HG03575 (cell line): ENCODE results near the gene FAM229A.
"Not testable (repeated sequence)": the region's sequence is repeated elsewhere in the genome, so short reads cannot be mapped to it uniquely, and the experiment has no call there.

ENCODE experiments used
- ATAC-seq: cut with Tn5 transposase; IDR thresholded peaks from one replicate; pipeline ENCODE4 v1.9.1; 2021; ENCODE audit not compliant: unreplicated experiment, insufficient number of reproducible peaks, low FRiP score; ENCODE audit errors: extremely low read depth

Gene FAM229A, protein sequence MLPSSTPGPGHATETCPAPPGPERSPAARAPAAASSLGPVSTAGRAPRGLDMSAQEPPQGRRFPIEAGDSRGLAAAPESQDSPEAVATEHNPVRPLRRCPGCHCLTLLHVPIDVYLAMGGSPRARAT

DNA sequence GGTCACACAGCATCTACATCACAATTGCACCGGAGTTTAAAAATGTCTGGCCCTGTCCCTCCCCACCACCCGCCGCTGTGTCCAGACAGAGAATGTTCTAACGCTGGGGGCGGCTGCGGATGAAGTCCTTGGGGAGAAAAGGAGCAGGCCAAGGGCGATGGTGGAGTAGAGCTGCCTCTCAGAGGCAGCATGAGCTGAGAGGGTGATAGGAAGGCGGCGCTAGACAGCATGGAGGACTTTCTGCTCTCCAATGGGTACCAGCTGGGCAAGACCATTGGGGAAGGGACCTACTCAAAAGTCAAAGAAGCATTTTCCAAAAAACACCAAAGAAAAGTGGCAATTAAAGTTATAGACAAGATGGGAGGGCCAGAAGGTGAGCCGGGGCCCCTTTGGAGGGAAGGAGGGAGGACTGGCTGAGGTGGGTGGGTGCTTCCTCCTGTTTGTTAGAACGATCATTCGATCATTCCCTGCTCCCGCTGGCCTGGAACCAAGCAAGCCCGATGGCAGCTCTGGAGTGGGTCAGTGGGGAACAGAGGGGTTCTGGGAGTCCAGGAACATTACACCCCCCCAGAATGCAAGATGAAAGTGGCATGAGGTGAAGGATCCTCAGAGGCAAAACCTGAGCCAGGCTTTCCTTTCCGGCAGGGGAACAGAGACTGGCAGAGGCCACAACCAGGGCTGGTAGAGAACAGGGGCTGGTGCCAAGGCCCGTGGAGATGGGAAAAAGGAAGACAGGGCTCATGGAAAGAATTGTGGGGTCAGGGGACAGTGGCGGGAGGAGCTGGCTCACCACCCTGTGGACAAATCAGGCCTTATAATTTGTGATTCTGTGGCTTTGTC, at the start of gene FAM229A, which contains the start of gene TSSK3:
Gene FAM229A, minus strand, starts transcription at position 12 of the 840 bp plus-strand sequence. CDS start 394 bp downstream, outside the sequence.
Gene TSSK3, plus strand, starts transcription at position 66 of the 840 bp plus-strand sequence. Its CDS starts 163 bp downstream, at position 229.
- no peak for ATAC-seq

DNA sequence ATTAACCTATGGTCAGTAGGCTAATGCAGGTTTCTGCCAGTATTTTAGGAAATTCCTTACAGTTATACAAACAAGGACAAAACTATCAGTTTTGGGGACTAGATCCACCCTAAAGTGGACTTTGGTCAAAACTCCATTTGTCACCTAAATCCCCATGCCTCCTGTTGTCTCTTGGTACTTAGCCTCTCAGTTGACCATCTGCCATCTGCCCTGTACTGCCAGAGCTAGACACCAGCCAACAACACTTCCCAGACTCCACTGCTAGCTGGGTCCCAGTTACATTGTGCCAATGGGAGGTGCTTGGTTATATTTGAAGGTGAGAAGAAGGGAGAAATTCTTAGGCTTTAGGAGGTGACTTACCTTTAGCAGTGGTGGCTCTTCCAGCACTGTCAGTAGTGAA, 49.0 kb upstream of the FAM229A start:
- ATAC-seq, result no peak

DNA sequence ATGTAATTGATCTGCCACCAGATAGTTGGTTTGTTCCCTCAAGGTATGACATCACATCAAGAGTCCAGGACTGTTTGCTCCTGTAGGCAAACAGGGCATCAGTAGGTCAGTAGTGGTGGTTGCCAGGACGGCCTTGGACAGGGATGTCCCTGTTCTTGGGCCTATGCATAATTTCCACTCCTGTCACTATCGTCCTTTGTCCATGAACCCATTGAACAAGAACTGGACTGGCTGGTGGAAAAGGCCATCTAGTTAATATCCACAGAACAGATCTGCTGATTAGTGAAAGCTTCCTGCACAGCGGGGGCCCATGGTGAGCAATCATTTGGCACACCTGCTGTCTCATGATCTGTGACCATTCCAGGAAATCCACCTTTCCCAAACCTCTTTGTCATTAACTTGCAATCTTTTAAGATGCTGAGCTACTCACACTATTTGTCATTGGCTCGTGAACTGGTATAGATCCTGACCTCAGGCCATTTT, 44.4 kb upstream of the FAM229A start:
- ATAC-seq, result no peak

DNA sequence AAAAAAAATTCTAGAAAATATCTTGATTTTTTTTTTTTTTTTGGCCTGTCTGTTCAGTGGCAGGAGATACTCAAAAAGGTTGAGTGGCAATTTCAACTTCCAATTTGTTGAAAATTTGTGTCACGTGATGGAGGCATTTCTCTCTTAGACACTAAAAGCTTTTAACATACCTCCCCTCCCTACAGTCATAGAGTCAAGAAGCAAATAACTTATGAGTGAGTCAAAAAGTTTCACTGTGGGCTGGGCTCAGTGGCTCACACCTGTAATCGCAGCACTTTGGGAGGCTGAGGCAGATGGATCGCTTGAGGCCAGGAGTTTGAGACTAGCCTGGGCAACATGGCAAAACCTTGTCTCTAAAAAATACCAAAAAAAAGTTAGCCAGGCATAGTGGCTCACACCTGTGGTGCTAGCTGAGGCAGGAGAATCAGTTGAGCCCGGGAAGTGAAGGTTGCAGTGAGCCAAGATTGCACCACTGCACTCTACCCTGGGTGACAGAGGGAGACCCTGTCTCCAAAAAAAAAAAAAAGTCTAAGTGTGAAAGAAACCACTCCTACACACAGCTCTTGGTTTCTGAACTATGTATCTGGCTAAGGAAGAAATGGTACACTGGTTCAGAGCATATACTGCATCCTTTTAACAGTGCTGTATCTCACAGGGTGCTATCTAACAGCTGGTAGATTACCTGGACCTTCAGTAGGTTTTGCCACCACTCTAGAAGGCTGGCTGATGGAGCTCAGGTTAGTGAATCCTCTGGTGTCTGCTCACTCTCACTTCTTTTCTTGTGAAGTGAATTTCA, 43.6 kb upstream of the FAM229A start:
- no peak for ATAC-seq

DNA sequence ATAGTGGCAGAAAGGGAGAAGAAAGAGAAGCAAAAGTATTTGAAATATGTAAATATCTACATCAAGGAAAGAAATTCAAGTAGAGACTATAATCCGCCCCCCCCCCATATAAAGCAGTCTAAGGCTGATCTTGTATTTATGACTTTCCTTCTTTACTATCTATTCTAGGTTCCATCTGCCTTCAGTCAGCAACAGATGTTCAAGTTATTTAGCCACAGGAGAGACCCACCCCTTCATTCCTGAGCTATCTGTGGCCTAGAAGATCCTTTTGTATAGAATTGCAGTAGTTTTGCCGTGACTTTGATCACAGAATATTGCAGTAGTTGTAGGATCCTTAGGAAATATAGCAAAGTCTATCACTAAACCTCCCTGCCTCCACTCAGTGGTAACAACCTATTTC, 42.7 kb upstream of the FAM229A start:
- ATAC-seq, result no peak

DNA sequence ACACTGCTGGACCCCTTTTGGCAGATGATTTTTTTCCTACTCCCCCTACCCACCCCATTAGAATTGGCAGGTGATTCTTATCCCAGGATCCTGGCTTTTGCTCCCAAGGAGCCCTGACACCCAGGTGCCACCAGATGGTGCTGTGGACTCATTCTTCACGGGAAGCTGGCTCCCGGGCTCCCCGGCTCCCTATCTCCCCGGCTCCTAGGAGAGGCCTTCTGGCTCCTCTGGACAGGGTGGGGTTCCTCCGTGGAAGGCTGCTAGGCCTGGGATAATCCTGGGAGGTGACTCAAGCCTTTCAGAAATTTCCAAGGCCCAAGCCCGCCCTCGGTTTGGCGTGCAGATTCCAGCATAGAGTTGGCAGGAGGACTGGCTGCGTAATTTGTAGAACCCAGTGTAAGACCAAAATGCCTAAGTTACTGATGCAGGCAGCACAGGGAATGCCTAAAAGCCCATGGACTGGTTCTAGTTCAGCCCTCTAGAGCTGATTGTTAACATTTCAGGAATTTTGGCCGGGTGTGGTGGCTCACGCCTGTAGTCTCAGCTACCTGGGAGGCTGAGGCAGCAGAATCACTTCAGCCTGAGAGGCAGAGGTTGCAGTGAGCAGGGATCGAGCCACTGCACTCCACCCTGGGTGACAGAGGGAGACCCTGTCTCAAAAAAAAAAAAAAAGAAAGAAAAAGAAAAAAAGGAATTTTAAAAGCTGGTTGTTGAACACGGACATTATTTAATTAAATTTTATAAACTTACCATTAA, 38.8 kb upstream of the FAM229A start:
- no peak for ATAC-seq

DNA sequence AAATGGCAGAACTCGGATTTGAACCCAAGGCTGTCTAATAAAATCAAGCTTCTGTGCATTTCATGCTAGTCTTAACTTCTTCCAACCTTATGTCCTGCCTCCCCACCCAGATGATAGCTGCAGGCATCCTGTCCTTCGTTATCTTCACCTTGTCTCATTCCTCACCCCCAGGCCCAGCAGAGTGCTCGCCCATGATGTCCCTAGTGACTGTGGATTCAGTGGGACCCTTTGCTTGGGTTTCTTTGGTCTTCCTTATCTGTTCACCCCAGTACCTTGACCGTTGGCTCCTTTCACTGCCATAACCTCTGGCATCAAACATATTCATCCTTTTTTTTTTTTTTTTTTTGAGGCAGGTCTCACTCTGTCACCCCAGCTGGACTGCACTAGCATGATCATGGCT, 37.6 kb upstream of the FAM229A start:
- ATAC-seq, result no peak

DNA sequence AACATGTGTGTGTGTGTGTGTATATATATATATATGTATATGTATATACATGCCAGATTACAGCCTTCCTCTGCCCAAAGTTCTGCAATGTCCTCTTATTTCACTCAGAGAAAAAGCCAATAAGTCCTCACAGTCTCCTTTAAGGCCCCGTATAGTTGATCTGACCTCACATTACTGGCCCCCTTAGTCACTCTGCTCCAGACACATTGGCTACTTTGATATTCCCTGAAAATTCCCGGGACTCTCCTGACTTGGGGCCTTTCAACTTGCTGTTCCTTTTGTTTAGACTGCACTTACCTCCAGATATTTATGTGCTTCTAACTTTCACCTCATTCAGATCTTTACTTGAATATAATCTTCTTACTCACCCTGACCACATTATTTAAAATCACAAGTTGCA, 36.1 kb upstream of the FAM229A start:
- ATAC-seq, result no peak

DNA sequence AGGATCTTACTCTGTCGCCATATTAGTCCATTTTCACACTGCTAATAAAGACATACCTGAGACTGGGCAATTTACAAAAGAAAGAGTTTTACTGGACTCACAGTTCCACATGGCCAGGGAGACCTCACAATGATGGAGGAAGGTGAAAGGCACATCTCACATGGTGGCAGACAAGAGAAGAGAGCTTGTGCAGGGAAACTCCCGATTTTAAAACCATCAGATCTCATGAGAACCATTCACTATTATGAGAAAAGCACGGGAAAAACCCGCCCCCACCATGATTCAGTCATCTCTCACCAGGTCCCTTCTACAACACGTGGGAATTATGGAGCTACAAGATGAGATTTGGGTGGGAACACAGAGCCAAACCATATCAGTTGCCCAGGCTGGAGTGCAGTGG, 34.2 kb upstream of the FAM229A start:
- ATAC-seq, result not testable (repeated sequence)

DNA sequence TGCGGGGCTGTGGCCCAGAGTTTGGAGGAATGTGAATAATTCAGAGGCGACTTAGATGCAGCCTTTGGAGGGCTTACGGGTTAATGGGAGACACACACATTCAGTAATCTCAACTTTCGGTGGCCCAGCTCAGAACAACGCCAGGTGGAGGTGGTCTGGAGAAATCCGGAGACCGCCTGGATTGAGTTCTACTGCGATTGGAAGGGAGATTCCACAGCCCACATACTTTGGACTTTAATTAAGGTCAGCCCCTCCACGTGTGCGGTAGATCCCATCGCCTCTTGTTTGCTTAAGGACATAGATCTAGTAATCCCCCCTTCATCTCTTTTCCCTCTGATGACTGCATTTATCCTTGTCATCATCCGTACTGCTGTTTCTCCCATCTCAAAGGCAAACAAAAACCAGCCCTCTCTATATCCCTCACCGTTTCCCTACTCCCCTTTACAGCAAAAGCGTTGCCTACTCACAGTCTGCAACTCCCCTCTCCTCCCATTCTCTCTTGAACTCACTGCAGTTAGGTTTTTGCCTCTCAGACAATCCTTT, 32.7 kb upstream of the FAM229A start:
- ATAC-seq, result no peak

DNA sequence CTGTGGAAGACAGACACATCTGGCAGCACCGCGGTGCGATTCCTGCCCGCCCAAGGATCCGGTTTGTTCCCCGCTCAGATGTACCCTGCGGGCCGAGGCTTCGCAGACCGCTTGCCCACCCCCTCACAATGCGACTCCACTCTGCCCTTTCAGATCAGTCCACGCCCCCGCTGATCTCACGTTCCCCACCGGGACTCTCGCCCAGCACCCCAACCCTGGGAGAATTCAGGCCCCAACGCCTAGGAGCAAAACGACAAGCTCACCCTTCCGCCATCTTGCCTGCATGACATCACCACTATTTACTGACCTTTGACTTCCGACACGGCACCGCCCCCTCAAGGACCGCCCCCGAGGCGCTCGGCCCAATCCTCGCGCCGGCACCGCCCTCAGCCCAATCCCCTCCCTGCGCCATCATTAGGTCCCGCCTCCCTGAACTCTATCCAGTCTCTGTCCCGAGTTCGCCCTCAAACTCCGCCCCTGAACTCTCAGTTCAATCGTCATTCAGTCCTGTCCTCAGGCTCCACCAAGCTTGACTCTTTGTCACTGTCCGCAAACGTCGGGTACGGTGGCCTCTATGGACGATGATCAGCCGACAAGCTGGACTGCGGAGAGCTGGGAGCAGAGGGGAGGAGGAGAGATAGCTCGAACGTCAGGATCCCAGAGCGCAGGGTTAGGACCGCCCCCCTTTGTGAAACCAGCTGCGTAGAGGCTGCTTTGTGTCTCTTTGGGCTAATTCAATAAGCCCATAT, 32.0 kb upstream of the FAM229A start, which contains the start of gene BSDC1:
Gene BSDC1, minus strand, starts transcription at position 301 of the 749 bp plus-strand sequence. Its CDS starts 27 bp downstream, at position 274.
- ATAC-seq, result peak; percentile 83

DNA sequence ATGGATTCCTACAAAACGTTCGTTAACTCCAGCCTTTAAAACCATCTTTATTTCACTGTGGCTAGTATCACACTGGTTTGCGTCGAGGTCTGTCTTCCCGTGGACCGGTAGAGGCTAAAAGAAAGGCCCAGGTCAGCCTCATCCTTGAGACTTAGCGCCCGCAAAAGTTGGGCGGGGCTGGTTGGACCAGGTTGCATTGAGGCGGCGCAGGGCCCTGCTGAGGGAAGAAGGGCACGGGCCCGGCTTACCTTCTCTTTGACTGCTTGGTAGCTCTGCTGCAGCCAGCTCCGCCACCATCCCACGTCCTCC, 31.5 kb upstream of the FAM229A start:
- no peak for ATAC-seq

DNA sequence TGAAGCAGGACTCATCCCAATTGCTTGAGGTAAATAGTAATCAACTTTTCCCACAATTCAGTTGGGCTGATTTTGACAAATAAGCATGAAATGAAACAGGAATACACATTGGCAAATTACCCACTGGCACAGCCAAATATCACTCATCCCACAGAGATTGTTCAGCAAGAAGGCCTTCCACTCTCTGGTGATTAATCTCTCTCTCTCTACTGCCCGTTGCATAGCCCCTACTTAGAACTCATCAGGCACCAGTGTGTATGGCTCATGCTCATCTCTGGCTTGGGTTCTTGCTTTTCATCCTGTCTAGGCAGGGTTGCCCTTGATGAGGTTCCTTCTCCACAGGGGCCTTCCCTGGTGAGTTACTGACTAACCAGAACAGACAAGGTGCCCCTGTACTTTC, 30.9 kb upstream of the FAM229A start:
- no peak for ATAC-seq

DNA sequence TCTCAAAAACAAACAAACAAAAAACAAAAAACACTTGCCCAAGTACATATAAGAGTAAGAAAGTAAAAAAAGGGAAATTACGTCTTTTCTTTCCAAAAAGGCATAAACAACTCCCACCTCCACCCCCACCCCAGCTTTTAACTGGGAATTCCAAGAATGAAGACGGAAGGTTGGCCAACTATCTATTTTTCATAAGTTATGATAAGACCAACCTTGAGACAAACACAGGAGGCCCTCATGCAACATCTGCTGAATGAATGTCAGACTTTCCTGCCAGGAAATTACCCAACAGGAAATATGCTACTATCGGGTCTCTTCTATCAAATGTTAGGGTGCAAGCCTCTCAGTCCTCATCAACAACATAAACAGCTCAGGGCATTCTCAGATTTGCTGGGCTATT, 30.0 kb upstream of the FAM229A start:
- ATAC-seq, result no peak

DNA sequence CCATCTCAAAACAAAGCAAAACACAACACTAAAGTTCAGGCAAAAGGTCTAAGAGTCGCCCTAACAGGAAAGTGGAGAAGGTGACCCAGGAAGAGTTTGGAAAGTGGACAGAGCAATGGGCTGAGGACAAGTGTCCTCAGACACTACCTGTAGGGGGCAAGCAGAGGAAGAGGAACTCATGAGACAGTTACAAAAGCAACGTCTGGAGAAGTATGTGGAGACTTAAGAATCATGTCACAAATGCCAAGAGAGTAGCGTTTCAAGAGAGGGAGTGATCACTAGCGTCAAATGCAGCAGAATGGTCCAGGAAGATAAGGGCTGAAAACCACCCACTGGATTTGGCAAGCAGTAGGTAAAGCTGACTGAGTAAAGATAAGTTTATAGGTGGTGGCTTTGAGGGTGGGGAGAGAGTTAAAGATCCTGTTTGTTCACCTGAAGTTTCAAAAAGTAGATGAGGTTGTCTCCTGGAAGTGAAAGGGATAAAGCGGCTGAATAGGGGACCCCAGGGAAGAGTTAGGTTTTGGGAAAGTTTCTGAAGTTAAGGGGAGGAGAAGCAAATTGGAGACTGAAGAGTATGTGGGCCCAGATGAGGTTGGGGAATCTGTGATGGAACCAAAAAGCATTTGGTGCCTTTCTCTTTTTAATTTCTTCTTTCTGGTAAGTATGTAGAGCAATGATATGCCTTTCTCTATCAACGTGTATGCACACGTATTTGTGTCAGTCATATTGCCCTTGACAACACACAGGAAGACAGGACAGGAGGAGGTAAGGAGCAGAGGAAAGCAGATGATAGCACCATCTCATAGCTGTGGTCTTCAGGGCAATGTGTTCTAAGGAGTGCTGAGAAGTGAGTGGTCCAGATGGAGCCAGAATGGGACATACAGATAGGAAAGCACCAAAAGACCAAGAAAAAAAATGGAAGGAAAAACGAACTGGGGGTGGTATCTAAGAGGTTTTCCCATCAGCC, 28.9 kb upstream of the FAM229A start:
- ATAC-seq, result no peak

DNA sequence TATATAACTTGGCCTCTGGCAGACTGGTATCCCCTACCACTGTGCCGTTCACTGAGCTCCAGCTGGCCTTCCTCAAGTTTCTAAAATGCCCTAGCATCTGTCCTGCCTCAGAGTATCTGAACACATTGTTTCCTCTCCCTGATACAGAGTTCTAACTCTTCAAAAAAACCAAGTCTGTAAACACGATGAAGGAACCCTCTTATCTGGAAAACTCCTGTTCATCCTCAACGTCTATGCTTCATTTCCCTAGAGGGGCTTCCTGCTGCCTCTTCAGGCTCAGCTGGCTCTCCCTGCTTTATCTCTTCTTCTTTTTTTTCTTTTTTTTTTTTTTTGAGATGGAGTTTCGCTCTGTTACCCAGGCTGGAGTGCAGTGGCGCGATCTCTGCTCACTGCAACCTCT, 26.4 kb upstream of the FAM229A start:
- no peak for ATAC-seq
